Stimulated activated CD8-positive, alpha-beta memory T cell treated with anti-CD3 and anti-CD28 coated beads, Interleukin-2, amount 100 ng/mL, for 48 hours (primary cell): ENCODE data around the gene PSMD6.

Experiments used
- DNase-seq, 2 donors: peaks; one replicate each; pipeline ENCODE4 v3.0.0-alpha.2; 2020; ENCODE audit warnings: low read depth in 2 of 2

Gene PSMD6

DNA sequence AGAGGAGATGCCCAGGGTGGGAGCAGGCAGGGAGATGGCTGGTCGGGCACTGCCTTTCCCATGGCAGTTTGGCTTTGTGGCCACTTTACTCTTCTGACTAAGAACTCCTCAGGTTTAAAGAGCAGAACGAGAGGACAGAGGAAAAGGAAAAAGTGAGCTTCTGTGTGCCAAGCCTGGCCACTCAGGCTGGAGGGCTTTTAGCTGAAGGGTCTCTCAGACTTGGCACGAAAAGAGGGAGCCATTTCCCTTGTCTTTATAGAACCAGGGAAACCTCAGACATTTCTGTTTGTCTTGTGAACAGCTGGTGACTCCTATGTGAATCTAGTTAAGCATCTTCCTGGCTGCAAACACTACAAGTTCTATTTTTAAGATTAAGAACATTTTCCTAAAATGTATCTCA lies 23.3 kb upstream of the PSMD6 start:
- DNase-seq, result no peak

DNA sequence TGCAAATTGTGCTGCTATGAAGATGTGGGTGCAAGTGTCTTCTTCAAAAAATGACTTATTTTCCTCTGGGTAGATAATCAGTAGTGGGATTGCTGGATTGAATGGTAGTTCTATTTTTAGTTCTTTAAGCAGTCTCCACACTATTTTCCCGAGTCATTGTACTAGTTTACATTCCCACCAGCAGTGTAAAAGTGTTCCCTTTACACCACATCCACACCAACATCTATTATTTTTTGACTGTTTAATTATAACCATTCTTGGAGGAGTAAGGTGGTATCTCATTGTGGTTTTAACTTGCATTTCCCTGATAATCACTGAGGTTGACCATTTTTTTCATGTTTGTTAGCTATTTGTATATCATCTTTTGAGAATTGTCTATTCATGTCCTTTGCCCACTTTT lies 19.7 kb upstream of the PSMD6 start:
- DNase-seq, result no peak

DNA sequence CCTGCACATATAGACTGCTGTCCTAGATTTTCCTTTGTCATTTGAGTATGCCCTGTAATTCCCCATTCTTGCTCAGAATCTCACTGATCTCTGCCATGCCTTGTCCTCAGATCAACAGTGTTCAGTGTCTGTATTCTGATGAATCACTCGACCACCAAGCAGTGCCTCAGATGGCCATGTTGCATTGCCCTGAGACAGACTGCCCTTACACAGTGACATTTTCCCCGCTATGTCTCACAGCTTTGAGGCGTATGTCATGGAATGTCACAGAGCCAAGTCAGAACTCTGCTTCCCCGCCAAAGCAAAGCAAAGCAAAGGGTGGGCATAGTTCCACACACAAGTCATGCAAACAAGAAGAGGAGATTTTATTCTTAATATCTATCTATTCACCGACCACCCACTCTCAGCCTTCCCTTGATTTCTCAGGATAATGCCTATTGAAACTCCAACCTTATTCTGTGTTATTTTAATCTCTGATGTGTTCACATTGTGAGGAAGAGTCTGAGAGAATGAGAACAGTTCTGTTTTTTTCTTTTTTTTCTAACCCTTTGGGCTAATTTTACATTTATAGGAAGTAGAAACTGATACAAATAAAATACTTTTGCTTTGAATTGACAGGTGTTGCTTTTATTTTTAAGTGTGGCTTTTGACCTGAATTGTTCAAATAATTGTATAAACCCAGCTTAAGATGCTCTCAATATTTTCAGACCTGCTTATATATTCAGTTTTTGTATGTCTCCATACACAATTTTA lies 16.9 kb upstream of the PSMD6 start:
- DNase-seq, result no peak

DNA sequence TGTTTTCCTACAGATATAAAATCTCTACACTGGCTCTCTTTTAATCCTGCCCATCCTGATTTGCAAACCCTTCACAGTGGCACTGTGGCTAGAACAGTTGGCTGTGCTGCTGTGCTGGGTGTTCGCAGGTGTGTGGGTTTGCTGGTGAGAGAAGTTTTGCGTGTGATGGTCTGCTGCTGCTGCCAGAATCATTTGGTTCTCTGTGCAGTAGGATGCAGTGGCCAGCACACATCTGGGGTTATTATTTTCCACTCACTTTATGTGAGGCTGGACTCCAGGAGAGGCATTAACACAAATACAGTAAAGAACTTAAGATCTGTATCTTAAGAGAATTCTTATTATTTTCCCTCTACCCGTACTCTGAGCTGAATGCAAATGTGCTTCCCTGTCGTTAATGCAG lies 16.0 kb upstream of the PSMD6 start:
- no peak for DNase-seq

DNA sequence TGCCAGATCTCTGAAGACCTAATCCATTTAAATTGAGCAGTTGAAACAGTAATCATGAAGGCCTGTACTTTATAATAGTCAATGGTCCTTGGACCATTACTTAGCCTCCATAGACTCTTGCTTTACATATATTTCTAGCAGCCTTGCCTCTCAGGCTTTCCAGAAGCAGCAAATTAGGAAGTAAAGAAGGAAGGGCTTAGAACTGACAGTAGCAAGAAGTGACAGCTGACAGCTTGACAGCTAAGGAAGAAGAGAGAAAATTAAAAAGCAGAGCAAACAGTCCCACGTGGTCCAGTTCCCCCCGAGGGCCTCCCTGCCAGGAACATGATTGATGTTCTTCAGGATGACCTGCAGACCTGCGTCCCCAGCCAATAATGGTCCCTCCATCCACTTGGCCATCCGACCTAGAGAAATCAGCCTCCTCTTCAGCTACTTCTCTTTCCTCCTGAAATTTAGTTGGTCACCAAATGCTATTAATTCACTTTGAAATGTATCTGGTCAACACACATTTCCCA lies 15.0 kb upstream of the PSMD6 start:
- DNase-seq, result no peak

DNA sequence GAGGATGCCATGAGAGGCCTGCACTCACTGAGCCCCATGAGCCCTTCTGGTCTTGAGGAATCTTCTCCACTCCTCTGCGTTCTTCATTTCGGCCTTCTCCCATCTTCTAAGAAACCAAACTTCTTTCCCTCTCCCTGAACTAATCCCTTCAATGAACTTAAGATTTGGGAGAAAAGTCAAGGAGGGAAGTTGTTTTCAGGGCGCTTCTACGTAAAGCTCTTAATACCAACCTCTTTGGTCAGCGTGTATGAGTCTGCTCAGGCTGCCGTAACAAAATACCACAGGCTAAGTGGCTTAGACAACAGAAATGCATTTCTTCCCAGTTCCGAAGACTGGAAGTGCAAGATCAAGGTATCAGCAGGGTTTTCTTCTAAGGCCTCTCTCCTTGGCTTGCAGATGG lies 13.8 kb upstream of the PSMD6 start:
- DNase-seq, result no peak

DNA sequence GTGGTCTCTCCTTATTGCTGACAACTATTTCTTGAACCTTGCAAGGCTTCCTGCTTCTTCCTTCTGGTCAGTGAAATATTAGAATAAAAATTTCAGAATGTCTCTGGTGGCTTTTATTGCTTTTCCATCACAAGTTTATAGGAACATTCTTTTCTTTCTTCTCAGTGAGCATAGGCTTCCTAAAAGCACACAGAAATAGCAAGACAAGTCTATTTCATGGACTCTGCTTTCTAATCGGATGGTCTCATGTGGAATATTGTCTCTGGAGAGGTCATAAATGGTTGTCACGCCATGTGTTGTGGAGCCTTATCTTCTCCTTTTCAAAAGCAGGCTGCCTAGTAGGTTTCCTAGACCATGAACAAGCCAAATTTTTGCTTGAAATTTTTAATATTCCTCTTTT lies 9.8 kb upstream of the PSMD6 start:
- no peak for DNase-seq

DNA sequence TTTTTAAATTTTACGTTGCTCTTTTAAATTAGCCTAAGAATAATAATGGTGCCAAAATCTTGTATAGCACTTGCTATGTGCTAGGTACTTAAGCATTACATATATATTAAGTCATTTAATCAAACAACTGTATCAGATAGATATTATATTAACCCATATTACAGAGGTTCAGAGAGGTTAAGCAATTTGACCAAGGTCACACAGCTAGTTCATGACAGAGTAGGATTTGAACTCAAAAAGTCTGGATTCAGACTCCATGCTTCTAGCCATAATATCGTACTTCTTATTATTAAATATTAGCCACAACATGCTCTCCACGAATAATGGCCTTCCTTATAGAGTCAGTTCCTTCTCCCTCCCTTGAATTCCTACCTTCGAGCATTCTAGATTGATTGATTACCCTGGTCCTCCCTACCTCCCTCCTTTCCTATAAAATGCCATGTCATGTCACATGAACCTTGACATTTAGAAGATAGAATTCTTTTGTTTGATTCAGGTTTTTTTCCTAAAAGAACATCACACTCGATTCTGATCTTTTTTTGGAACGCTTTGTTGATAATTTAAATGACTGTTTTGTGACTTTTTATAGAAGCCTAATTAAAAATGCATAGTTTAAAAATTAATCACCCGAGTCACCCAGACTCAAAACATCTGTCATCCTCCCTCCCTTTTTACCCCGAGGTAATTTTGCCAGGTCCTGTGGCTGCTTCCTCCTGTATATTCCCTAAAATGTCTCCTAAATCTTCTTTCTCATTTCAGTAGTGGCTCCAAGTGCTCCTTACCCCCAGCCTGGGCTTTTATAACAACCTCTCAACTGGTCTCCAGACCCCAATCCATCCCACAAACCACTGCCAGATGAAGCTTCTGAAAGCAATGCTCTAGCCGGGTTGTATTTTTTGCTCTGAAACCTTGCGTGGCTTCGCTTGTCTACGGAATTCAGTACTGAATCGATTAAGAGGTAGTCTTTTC lies 8.5 kb upstream of the PSMD6 start:
- DNase-seq, result no peak

DNA sequence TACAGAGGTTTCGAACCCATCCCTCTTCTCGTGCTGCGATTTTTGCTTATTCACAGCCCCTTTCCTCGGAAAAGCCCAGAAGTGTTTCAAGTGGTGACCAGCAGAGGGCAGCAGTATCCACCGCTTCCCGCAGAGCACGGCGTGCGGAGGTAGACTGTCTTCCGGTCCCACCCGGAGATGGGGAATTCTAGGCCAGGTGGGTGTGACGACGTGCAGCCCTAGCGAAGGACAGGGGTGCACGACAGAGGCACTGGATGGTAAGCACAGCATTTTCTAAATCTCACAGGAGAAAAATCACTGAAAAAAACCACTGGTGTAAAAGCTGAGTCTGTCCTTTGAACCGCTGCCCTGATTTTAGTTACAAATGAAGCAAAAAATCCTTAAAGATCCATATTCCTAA lies 7.4 kb upstream of the PSMD6 start:
- peak; percentile 55 to 67 for DNase-seq

DNA sequence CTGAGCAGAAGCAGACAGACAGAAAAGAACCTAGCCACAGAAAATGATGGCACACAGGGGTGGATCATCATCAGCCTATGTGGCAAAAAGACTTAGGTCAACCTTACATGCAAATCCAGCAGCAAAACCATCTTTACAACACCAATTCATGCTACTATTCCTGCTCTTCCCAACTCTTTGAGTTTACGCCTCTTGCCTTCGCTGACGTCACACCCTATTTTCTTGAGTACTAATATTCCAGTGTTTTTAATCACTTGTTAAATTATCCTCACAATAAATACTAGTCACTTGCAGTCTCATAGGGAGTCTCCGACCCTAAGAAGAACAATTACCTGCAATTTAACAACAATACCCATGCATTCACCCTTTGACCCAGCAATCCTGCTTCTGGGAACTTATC lies 6.0 kb upstream of the PSMD6 start:
- no peak for DNase-seq

DNA sequence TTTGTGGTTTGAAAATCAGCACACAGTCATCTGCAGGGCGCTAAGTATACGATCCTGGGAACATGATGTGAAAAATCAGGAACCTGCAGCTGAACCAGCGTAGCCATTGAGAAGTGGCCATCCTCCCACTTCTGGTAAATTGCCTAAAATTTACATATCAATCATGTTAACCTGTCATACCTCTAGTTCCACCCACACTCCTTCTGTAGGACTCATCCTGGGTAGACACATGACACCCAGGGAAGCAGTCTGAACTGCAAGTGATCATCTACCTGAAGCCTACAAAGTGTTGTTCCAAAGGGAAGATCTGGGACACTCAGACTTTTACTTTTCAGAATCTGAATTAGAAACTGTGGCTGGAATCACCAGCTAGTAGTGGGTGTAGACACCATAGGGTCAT lies 5.5 kb upstream of the PSMD6 start:
- no peak for DNase-seq

DNA sequence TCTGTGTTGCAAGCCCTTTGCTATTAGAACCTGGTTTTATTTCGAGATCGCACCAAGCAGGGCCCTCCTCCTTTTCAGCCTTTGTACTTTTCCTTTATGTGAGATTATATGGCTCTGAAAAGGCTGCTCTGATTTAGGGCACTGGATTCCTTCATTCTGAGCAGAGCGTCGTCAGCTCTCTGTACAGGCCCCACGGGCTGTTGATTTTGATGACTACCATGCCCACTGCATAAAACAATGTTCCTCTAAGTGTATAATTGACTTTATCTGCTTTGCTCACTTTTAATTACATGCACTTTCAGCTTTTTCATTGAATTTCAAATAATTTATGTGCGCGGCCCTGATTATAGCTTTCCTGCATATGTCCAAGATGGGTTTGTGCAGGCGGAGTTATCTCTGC lies 4.4 kb upstream of the PSMD6 start:
- no peak for DNase-seq

DNA sequence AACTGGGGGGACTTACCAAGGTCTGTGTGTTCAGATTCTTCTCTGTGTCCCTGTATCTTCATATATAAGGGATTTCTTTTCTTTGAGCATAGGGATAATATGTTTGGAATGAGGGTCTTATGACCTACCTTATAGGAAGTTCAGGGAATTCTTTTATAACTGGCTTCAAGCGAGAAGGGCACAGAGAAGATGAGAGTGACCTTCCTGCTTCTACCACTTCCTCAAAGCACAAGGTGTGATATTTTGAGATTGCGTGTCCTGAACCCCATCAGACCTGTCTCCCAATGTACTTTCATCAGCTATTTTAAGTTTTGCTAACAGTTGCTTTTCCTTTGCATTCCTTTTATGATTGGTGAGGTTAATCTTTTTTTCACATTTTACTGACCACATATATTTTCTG lies 3.1 kb upstream of the PSMD6 start:
- DNase-seq, result no peak

DNA sequence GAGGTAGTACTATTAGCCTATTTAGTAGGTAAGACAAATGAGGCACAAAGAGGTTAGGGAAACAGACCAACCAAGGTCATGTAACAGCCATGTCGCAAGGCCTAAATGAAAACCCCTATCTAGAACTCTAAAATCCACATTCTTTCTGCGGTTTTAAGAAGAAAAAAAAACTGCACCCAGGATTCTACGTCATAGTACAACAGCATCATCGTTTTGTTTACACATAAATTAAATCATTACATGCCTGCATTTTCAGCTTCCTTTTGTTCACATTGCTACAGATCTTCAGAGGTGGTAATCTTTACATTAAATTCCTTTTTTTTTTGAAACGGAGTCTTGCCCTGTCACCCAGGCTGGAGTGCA lies 548 bp upstream of the PSMD6 start:
- no peak for DNase-seq

DNA sequence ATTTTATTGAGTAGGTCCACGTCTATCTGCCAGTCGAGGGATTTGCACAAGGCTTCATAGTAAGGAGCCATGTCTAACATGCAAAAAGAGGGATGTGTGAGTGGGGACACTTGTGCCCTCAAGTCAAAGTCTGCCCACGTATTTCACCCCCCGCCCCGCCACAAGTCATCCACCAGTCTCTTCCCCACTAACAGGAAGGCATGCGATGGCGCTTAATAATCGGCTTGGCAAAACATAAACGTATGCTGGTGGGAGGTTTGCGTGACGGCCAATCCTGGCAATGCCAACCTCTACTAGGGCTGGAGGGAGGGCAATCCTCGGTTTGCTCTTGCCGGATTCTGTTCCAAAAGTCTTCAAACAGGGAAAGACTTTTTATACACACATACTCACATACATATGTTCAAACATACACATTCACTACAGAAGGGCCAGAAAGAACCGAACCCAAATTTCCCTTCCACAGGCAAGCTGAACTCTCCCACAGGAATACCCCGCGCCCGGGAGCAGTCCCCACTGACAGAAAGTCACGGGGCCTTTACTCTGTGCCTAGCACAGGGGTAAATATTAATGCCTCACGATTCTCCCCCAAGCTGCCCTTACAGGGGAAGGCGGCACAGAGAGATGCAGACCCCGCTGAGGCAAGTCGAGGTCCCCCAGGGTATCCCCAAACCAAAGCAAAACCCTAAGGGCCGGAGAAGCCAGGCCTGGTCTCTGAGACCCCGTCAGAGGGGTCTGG lies 675 bp downstream of the PSMD6 start:
- peak in 1 of 2 donors; percentile 8 for DNase-seq

DNA sequence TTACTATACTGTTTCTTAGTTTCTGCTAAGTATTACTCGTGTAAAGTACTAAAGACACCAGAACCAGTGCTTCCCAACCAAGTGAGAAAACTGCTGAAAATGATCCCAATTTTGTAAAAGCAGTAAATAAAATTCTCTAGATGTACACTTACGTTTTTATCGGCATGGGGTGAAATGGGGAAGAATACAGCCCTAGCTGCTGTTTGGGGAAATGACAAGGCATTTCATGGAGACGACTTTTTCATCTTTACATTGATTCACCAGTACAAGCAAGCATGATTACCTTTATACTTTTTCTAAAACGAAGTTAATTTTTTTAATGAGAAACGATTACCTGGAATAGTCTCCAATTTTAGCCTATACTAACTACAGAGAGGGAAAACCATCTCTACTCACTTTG lies 1.4 kb downstream of the PSMD6 start:
- DNase-seq, result no peak

DNA sequence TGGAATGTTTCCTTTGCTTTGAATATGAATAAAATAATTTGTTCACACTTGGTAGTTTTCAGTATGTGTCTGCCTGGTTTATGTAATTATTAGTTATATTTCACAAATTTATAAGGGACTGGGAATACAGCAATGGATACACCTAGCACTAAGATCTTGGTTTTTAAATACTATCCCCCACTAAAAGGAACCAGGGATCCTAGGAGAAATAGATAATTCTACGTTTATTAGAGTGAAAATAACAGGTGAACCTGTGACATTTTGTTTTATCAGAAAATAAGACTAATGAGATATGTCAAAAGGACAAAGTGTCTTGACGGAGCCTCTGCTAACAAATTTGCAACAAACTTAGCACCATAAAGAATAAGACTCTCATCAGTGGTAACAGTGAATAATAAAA lies 3.4 kb downstream of the PSMD6 start:
- DNase-seq, result no peak

DNA sequence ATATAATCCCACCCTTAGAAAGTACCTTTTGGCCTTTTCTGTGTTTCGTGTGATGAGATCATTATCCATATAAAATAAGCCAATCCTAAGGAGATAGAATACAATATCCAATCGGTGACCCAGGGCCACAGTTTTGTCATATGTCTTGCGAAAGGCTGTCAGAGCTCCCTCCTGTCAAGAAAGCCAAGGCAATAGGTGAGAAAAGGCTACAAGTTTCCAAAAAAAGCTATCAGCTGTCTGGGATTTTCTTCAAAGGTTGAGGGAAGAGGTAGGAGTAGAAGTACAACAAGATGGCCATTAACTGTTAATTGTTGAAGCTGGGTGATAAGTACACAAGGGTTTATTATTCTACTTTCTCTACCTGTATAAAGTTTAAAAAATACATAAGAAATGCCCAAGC lies 4.0 kb downstream of the PSMD6 start:
- no peak for DNase-seq

DNA sequence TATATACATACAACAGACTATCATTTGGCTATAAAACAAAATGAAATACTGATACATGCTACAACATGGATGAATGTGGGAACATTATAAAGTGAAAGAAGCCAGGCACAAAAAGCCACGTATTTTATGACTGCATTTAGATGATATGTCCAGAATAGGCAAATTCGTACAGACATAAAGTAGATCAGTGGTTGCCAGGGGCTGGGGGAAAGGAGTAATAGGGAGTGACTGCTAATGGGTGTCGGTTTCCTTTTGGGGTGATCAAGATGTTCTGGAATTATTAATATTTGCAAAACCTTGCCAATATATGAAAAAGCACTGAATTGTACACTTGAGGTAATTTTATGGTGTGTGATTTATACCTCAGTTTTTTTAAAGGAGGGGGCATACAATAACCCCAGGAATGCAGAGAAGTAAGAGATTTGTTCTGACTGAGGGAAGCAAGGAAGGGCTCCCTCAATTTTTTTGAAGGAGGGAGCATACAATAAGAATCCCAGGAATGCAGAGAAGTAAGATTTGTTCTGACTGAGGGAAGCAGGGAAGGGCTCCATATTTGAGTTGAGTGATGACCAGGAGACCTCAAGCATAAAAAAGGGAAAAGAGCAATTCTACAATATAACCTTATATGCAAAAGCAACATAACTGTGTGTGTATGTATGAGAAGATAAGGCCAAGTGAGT lies 6.2 kb downstream of the PSMD6 start:
- no peak for DNase-seq

DNA sequence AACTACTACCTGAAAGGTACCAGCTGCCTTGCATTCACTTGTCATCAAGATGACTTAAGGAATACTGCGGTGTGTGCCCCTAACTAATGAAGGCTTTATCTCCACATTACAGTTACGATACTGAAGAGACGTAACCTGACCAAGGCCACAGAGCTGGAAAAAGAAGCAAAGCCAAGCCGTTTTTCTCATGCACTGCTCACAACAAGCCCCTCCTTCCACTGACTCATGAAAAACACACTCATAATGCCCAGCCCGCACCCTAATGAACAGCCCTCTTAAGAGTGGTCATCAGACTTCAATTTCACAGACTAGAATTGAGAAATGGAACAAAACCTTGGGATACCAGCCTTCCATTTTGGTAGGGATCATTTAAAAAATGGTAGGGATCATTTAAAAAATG lies 11.6 kb downstream of the PSMD6 start:
- DNase-seq, result no peak

DNA sequence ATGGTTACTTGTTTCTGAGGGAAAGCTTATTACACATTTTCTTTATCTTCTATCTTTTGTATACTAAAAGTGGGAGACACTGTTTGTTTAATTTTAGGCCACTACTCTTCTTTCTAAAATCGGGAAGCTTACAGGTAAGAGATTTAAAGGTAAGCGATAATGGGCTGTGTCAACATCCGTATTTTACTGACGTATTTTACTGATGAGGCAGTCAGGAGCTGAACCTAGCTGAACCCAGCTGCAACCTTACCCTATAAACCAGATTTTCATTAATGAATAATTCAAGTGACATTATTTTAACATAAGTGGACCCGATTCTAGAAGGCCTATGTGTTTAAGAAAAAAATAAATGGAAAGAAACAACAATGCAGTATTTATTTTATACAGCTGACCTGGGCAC lies 13.1 kb downstream of the PSMD6 start:
- no peak for DNase-seq

DNA sequence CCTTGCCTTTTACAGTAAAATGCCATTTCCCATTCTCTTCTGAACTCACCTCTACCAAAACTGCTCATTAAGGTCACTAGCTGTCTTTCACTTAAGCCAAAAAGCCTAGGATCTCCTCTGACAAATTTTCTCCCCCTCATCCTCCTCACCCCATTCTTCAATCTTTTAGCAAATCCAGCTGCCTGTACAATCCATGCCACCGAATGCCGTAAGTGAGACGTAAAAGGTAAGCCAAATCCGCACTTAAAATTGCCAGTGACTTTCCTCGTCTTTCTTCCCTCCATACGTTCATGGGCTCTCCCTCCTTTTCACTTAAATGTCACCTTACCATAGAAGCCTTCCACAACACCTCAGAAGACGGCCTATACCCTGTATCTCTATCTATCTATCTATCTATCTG lies 13.8 kb downstream of the PSMD6 start:
- no peak for DNase-seq
